Gastrocnemius medialis (tissue), 4 donors: ENCODE results near the gene DSG1. TPM values are rescaled to one million over a fixed set of nuclear protein-coding genes. Genes with fewer than 3 reads are reported as not detected.

ENCODE experiments used
- ATAC-seq, 2 donors: fragments of 150-250 bp; one replicate each; pipeline ENCODE4 v1.9.1; 2016
- DNase-seq, 2 donors: peaks; one replicate each; pipeline ENCODE4 v3.0.0-alpha.2; 2019
- H3K27ac ChIP-seq, 4 donors: fragments of 200-600 bp; sonication (generic); 1 replicate in 1 of 4; 2 replicates in 3 of 4; pipeline ENCODE4 v1.5.1; 2016 to 2018; ENCODE audit warnings: mild to moderate bottlenecking in 2 of 4, moderate library complexity in 1 of 4
- H3K27me3 ChIP-seq, 3 donors: fragments of 200-600 bp; sonication (generic) in 2 of 3; 1 replicate in 1 of 3; 2 replicates in 2 of 3; pipeline versions ENCODE4 v1.5.1 to v1.6.0; 2016 to 2019; ENCODE audit warnings: mild to moderate bottlenecking in 1 of 3, moderate library complexity in 1 of 3
- H3K36me3 ChIP-seq, 2 donors: fragments of 200-600 bp; sonication (generic) in 1 of 2; one replicate each; pipeline ENCODE4 v1.5.1; 2017 to 2018
- H3K4me1 ChIP-seq, 2 donors: fragments of 200-600 bp; sonication (generic) in 1 of 2; one replicate each; pipeline ENCODE4 v1.5.1; 2016 to 2017; ENCODE audit warnings: mild to moderate bottlenecking in 2 of 2
- H3K4me3 ChIP-seq, 4 donors: fragments of 200-600 bp; sonication (generic) in 3 of 4; 1 replicate in 1 of 4; 2 replicates in 3 of 4; pipeline ENCODE4 v1.5.1; 2016 to 2019; ENCODE audit warnings: mild to moderate bottlenecking in 2 of 4
- H3K9me3 ChIP-seq, 3 donors: fragments of 200-600 bp; sonication (generic) in 2 of 3; 1 replicate in 1 of 3; 2 replicates in 2 of 3; pipeline ENCODE4 v1.5.1; 2016 to 2019
- CTCF ChIP-seq, 5 experiments: fragments of 450-650 bp in 3 of 5; fragments of 200-600 bp in 2 of 5; sonication (generic) in 2 of 5; IDR thresholded peaks in 4 of 5; conservative IDR thresholded peaks in 1 of 5; 1 replicate in 4 of 5; 2 replicates in 1 of 5; pipeline ENCODE4 v1.5.1; 2016 to 2019; ENCODE audit warnings: antibody characterized with exemption in 5 of 5, mild to moderate bottlenecking in 3 of 5, moderate library complexity in 3 of 5
- POLR2A ChIP-seq, 2 donors: fragments of 450-650 bp; IDR thresholded peaks; one replicate each; pipeline ENCODE4 v1.6.1; 2017; ENCODE audit warnings: antibody characterized with exemption in 2 of 2, mild to moderate bottlenecking in 2 of 2, moderate library complexity in 2 of 2
- in situ Hi-C, 4 donors: fragments of 200-750 bp; cut with MboI; loops; one replicate each; pipeline versions ENCODE4 v1.15.0 to v1.8.0; 2017; ENCODE audit warnings: low sequenced_read_pairs in 4 of 4
- intact Hi-C: fragments of 100-400 bp; cut with DNase I; formaldehyde crosslinking; loops from one replicate; pipeline ENCODE4 v1.15.1; 2023; ENCODE audit warnings: low total_unique reads
- total RNA-seq, 4 donors: library from RNA; depleted of rRNA; stranded (reverse); fragments of >200 nt; gene quantifications; one replicate each; pipeline versions ENCODE4 v1.1.0 to v1.2.3, GENCODE V29; 2016

DSG1 gene
- total RNA-seq, 4 donors from 2014 or later = not detected

DNA sequence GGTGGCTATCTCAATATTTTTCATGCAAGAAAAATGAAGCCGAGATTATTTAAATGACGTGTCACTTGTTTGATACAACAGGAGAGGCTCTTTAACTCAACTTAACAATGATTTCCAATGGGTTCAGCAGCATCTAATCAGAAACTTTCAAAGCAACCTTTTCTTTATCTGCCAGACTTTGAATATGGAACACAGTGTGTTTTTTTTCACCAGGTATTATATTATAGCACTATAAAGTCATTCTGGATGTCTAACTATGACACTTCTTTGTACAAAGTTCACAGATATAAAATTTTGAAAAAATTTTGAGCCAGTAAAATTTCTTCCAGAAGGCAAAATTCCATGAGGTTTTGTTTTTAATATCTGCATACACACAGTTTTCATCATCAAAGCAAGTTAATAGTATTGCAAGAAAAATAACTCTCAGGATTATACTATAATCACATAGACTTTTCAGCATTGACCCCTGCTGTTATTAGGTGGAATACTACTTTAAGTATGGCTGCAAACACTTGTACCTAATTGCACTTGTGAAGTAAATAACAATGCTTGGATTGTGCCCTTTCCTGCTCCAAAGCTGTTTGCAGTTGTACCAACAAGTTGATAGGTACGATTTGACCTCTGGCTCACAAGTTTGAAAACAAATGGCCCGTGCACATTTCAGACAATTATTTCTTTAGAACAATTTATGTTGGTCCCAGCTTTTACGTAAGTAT lies 44.0 kb upstream of the DSG1 start:
- DNase-seq (no peak), ATAC-seq (no peak)
- Histone ChIP-seq H3K9me3 (no peaks in the 10 kb centered on the region), H3K4me1 (no peaks in the 10 kb centered on the region), H3K27me3 (no peaks in the 10 kb centered on the region), H3K36me3 (no peaks in the 10 kb centered on the region), H3K27ac (no peak overlapping the region), H3K4me3 (no peak overlapping the region)
- in situ Hi-C loops = no loop called here
- TF ChIP-seq POLR2A (IDR thresholded peaks at IDR 0.05) = no peak
- intact Hi-C loops = no loop called here

- Histone ChIP-seq H3K36me3 (no peaks in the 10 kb centered on the region), H3K4me1 (no peaks in the 10 kb centered on the region), H3K4me3 (no peak overlapping the region), H3K27ac (peak overlapping the region in 1 of 4 donors; percentile 39), H3K9me3 (no peaks in the 10 kb centered on the region), H3K27me3 (no peaks in the 10 kb centered on the region)
- intact Hi-C loops (no loop called here), in situ Hi-C loops (no loop called here)
- TF ChIP-seq CTCF (IDR thresholded peaks at IDR 0.05 in 4 of 5, conservative IDR thresholded peaks at IDR 0.05 in 1 of 5) = no peak
- TF ChIP-seq POLR2A (IDR thresholded peaks at IDR 0.05) = no peak
- ATAC-seq (peak in 1 of 2 donors; percentile 65), DNase-seq (no peak)
These were observed 43.0 kb upstream of the DSG1 start for GRCh38 chr18:31274931-31275330.

DNA sequence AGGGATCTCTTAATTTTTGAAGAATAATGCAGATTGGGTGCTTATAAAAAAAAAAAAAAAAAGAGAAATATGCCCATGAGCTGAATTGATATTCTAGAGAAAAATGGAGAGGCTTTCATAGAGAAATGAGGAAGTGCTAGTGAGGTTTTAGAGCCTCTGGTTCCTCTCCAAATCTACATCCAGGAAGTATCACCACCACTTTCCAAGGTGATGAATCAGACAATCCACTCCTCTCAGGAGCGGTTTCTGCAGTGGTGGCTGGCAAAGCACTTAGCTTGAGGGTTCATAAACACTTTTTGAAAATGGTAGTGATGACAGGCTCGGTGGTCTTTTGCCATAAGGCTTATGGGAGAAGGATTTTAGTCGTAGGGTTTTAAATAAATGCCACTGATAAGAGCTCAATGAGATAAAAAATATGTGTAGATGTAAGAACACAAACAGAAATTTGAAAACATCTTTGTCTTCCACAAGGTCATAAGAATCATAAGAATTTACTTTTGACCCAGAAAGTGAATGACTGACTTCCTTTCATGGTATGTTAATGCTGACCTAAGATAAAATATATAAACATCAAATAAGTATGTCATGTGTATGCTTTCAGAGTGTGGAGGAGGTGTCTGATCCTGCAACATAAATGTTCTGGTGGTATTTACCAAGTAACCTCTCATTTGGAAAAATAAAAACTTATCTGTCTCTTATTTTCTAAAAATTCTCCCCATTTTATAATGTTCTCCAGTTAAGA lies 42.1 kb upstream of the DSG1 start:
- intact Hi-C loops (no loop called here), in situ Hi-C loops (no loop called here)
- no peak overlapping the region for H3K4me3 ChIP-seq
- no peaks in the 10 kb centered on the region for H3K4me1 ChIP-seq
- TF ChIP-seq POLR2A (IDR thresholded peaks at IDR 0.05) (no peak), CTCF (IDR thresholded peaks at IDR 0.05 in 4 of 5, conservative IDR thresholded peaks at IDR 0.05 in 1 of 5) (no peak)
- no peaks in the 10 kb centered on the region for H3K36me3 ChIP-seq
- peak overlapping the region in 2 of 4 donors; percentile 1 to 19 for H3K27ac ChIP-seq
- ATAC-seq = no peak
- H3K9me3 ChIP-seq = no peaks in the 10 kb centered on the region
- H3K27me3 ChIP-seq = no peaks in the 10 kb centered on the region
- DNase-seq = no peak

DNA sequence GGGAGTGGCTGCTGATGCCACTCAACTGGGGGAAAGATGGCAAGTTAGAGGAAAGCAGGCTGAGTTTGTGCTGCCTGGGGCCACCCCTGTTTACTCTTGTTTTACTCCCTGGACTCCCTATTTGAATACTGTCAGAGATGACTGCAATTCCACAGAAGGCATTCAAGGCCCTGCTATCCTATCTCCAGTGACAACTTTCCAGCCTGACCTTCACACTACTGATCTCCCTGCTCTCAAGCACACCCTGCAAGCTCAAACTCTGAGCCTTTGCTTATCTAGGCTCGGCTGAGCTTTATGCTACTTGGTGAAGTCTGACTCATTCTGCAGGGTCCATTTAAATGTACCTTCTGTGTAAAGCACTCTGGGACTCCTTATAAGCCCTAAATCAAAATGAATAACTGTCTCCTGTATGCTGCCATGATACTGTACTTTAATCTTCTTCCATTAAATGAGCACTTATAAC lies 39.3 kb upstream of the DSG1 start:
- no peak overlapping the region for H3K4me3 ChIP-seq
- H3K27ac ChIP-seq = no peak overlapping the region
- no peak for TF ChIP-seq CTCF (IDR thresholded peaks at IDR 0.05 in 4 of 5, conservative IDR thresholded peaks at IDR 0.05 in 1 of 5)
- no peak for TF ChIP-seq POLR2A (IDR thresholded peaks at IDR 0.05)
- H3K4me1 ChIP-seq = no peaks in the 10 kb centered on the region
- in situ Hi-C loops = no loop called here
- no peaks in the 10 kb centered on the region for H3K9me3 ChIP-seq
- intact Hi-C loops = no loop called here
- H3K36me3 ChIP-seq = no peaks in the 10 kb centered on the region
- DNase-seq = no peak
- no peak for ATAC-seq
- H3K27me3 ChIP-seq = no peaks in the 10 kb centered on the region

- no peak overlapping the region for H3K27ac ChIP-seq
- H3K4me3 ChIP-seq = no peak overlapping the region
- H3K27me3 ChIP-seq = no peaks in the 10 kb centered on the region
- intact Hi-C loops = no loop called here
- H3K9me3 ChIP-seq = no peaks in the 10 kb centered on the region
- ATAC-seq (no peak), DNase-seq (no peak)
- H3K36me3 ChIP-seq = no peaks in the 10 kb centered on the region
- no peaks in the 10 kb centered on the region for H3K4me1 ChIP-seq
- TF ChIP-seq CTCF (IDR thresholded peaks at IDR 0.05 in 4 of 5, conservative IDR thresholded peaks at IDR 0.05 in 1 of 5) (no peak), POLR2A (IDR thresholded peaks at IDR 0.05) (no peak)
- in situ Hi-C loops = no loop called here
These were observed 37.5 kb upstream of the DSG1 start for GRCh38 chr18:31280502-31280901.
